HepG2 (cell line): ENCODE measurements around the gene ELAVL2. TPM values are rescaled to one million over a fixed set of nuclear protein-coding genes. Genes with fewer than 3 reads are reported as not detected.

Source experiments
- ATAC-seq: fragments of 200-7000 bp; cut with Tn5 transposase; 3 replicates; pipeline ENCODE4 v1.9.1; 2020; ENCODE audit warnings: mild to moderate bottlenecking, moderate library complexity
- BruUV-seq: library from RNA; stranded (reverse); fragments of 400-500 nt; replicated peaks from 2 replicates; lab custom pipeline; 2021; lab: Mats Ljungman, UMichigan
- CTCF ChIA-PET: fragments of 300-600 bp; formaldehyde crosslinking; extraction: SDS; loops from one replicate; lab custom pipeline; 2021; ENCODE audit warnings: low total read pairs, inconsistent platforms, low intra/inter-chr PET ratio; lab: Yijun Ruan, JAX
- POLR2A ChIA-PET: fragments of 350-600 bp; sonication (Branson Sonifier 250); formaldehyde crosslinking; loops from one replicate; lab custom pipeline; 2020; ENCODE audit warnings: antibody characterized with exemption, inconsistent platforms; lab: Yijun Ruan, JAX
- DNase-seq: peaks from one replicate; pipeline ENCODE4 v3.0.0-alpha.2; 2015; ENCODE audit warnings: low spot score
- FAIRE-seq: peaks from 3 replicates; lab custom pipeline; 2011; peaks lifted over from hg19 to GRCh38; lab: Jason Lieb, UNC
- H2AFZ ChIP-seq: one replicate; pipeline ENCODE4 v1.6.1; 2011; ENCODE audit warnings: low read length, inconsistent platforms
- H3K27ac ChIP-seq: fragments of 300-600 bp; 3 replicates; pipeline ENCODE4 v1.8.0; 2011; ENCODE audit warnings: mixed run types, mild to moderate bottlenecking, mixed read lengths, low read length, inconsistent platforms; ENCODE audit not compliant: insufficient read depth; ENCODE audit errors: extremely low read length
- H3K27me3 ChIP-seq, 2 experiments: fragments of 200-600 bp in 1 of 2; 2 replicates in 1 of 2; 3 replicates in 1 of 2; pipeline versions ENCODE4 v1.6.0 to v1.8.0; 2011; ENCODE audit warnings: low read length in 2 of 2, mild to moderate bottlenecking in 2 of 2, moderate library complexity in 2 of 2, inconsistent platforms in 1 of 2; ENCODE audit not compliant: insufficient read depth in 2 of 2, control insufficient read depth in 1 of 2
- H3K36me3 ChIP-seq, 2 experiments: fragments of 200-600 bp in 1 of 2; replicated peaks in 1 of 2; 2 replicates in 1 of 2; 3 replicates in 1 of 2; pipeline versions ENCODE4 v1.5.1 to v1.8.0; 2011; ENCODE audit warnings: low read length in 2 of 2, inconsistent platforms in 1 of 2; ENCODE audit not compliant: insufficient read depth in 2 of 2, control insufficient read depth in 1 of 2
- H3K4me1 ChIP-seq: 2 replicates; pipeline ENCODE4 v1.5.1; 2012; ENCODE audit warnings: low read length, inconsistent platforms; ENCODE audit not compliant: insufficient read depth
- H3K4me2 ChIP-seq: 2 replicates; pipeline ENCODE4 v1.6.0; 2011; ENCODE audit warnings: low read depth, low read length, inconsistent platforms
- H3K4me3 ChIP-seq, 3 experiments: fragments of 200-600 bp in 1 of 3; sonication (generic), shearing (Covaris generic) in 1 of 3; replicated peaks in 1 of 3; 2 replicates each; pipeline ENCODE4 v1.5.1; 2011 to 2016; ENCODE audit warnings: low read length in 3 of 3, inconsistent platforms in 2 of 3, low read depth in 2 of 3, mild to moderate bottlenecking in 2 of 3, control low read depth in 1 of 3, mixed read lengths in 1 of 3; ENCODE audit not compliant: insufficient read depth in 1 of 3
- H3K79me2 ChIP-seq: one replicate; pipeline ENCODE4 v1.6.1; 2011; ENCODE audit warnings: low read length, inconsistent platforms; ENCODE audit not compliant: insufficient read depth
- H3K9ac ChIP-seq: 2 replicates; pipeline ENCODE4 v1.6.0; 2011; ENCODE audit warnings: mild to moderate bottlenecking, low read depth, low read length, inconsistent platforms; ENCODE audit not compliant: insufficient read depth
- H3K9me3 ChIP-seq: 2 replicates; pipeline ENCODE4 v1.5.1; 2012; ENCODE audit warnings: mild to moderate bottlenecking, low read length
- H4K20me1 ChIP-seq: 2 replicates; pipeline ENCODE4 v1.6.0; 2011; ENCODE audit warnings: inconsistent platforms, mild to moderate bottlenecking, low read length, moderate library complexity; ENCODE audit not compliant: insufficient read depth
- ATF7-NPFF ChIP-seq: sonication (generic); formaldehyde crosslinking; IDR thresholded peaks from 2 replicates; pipeline ENCODE4 v1.8.1; 2023; ENCODE audit warnings: mild to moderate bottlenecking, low read depth, missing genetic modification reagents, moderate library complexity
- CBX5 ChIP-seq: sonication (generic); formaldehyde crosslinking; IDR thresholded peaks from 2 replicates; pipeline ENCODE4 v1.4.0; 2020; ENCODE audit warnings: missing genetic modification reagents, borderline replicate concordance
- HHEX ChIP-seq: IDR thresholded peaks from 2 replicates; pipeline ENCODE4 v1.6.1; 2016; ENCODE audit warnings: control low read depth
- HMG20A ChIP-seq: IDR thresholded peaks from 2 replicates; pipeline ENCODE4 v1.6.1; 2016; ENCODE audit warnings: borderline replicate concordance
- KDM6A ChIP-seq: IDR thresholded peaks from 2 replicates; pipeline ENCODE4 v1.6.1; 2016; ENCODE audit warnings: low read depth
- MIXL1 ChIP-seq: IDR thresholded peaks from 2 replicates; pipeline ENCODE4 v1.6.1; 2016
- RBFOX2 ChIP-seq: fragments of 200-400 bp; formaldehyde crosslinking; IDR thresholded peaks from 2 replicates; pipeline ENCODE4 v1.6.1; 2017; ENCODE audit warnings: low read depth, mild to moderate bottlenecking, low read length
- RFX1 ChIP-seq: fragments of 450-650 bp; IDR thresholded peaks from 2 replicates; pipeline ENCODE4 v1.6.1; 2017
- RORA ChIP-seq: sonication (generic); formaldehyde crosslinking; IDR thresholded peaks from 2 replicates; pipeline ENCODE4 v1.5.0; 2020; ENCODE audit warnings: mild to moderate bottlenecking, missing genetic modification reagents, moderate library complexity
- SCMH1 ChIP-seq: sonication (generic); formaldehyde crosslinking; IDR thresholded peaks from 2 replicates; pipeline ENCODE4 v1.9.0; 2021; ENCODE audit warnings: missing genetic modification reagents, mild to moderate bottlenecking, borderline replicate concordance
- TCF12 ChIP-seq, 2 experiments: fragments of 450-650 bp in 1 of 2; sonication (generic) in 1 of 2; formaldehyde crosslinking in 1 of 2; IDR thresholded peaks; 2 replicates each; pipeline versions ENCODE4 v1.6.1 to v1.8.0; 2017 to 2022; ENCODE audit warnings: antibody characterized with exemption in 1 of 2, mild to moderate bottlenecking in 1 of 2, missing genetic modification reagents in 1 of 2, moderate library complexity in 1 of 2
- XBP1 ChIP-seq: sonication (generic); formaldehyde crosslinking; IDR thresholded peaks from 2 replicates; pipeline ENCODE4 v1.5.0; 2020; ENCODE audit warnings: missing genetic modification reagents
- ZBTB1 ChIP-seq: sonication (generic); formaldehyde crosslinking; IDR thresholded peaks from 2 replicates; pipeline ENCODE4 v1.4.0; 2020; ENCODE audit warnings: missing genetic modification reagents, borderline replicate concordance
- ZNF260 ChIP-seq: sonication (generic); formaldehyde crosslinking; IDR thresholded peaks from 2 replicates; pipeline ENCODE4 v1.4.0; 2020; ENCODE audit warnings: missing genetic modification reagents, low read depth, mild to moderate bottlenecking, borderline replicate concordance
- ZNF441 ChIP-seq: sonication (generic); formaldehyde crosslinking; IDR thresholded peaks from 2 replicates; pipeline ENCODE4 v1.7.0; 2021; ENCODE audit warnings: missing genetic modification reagents, borderline replicate concordance
- ZNF670 ChIP-seq: sonication (generic); formaldehyde crosslinking; IDR thresholded peaks from 2 replicates; pipeline ENCODE4 v1.8.0; 2022; ENCODE audit warnings: mild to moderate bottlenecking, missing genetic modification reagents, borderline replicate concordance
- WGBS: methylation state at CpG from one replicate; pipeline ENCODE4 v1.1.6; 2017; ENCODE audit warnings: low lambda C conversion rate; 5-methylcytosine and 5-hydroxymethylcytosine counted together
- in situ Hi-C: cut with HindIII; loops from 2 replicates; pipeline ENCODE4 v1.10.0; 2017; ENCODE audit warnings: low pct_unique_long_range_greater_than_20kb; ENCODE audit not compliant: extremely low pct_ligation_motif_present
- intact Hi-C: fragments of 100-400 bp; cut with micrococcal nuclease; formaldehyde crosslinking; loops from one replicate; pipeline ENCODE4 v1.10.0; 2022; ENCODE audit not compliant: unreplicated experiment
- polyA plus RNA-seq, 8 experiments: library from polyadenylated mRNA; depleted of rRNA in 3 of 8; stranded (reverse) in 7 of 8; unstranded in 1 of 8; fragments of >200 nt; fragmentation: Illumina TruSeq in 4 of 8; extraction: Trizol in 4 of 8; gene quantifications; 2 replicates each; pipeline versions ENCODE4 v1.2.1 to v1.2.3, GENCODE V29; 2011 to 2016; ENCODE audit warnings: low read depth in 4 of 8, missing spikeins in 1 of 8, mixed read lengths in 1 of 8; ENCODE audit not compliant: insufficient read depth in 1 of 8
- total RNA-seq, 5 experiments: library from RNA; depleted of rRNA; stranded (reverse); fragments of >200 nt; fragmentation: Illumina TruSeq; extraction: Trizol; gene quantifications; 2 replicates each; pipeline ENCODE4 v1.2.3, GENCODE V29; 2016; ENCODE audit warnings: low read depth in 1 of 5
- TF ChIP-seq, protein P1 (sequence below): sonication (generic); formaldehyde crosslinking; IDR thresholded peaks from 2 replicates; pipeline ENCODE4 v1.4.0; 2020; ENCODE audit warnings: missing genetic modification reagents
- TF ChIP-seq, protein P2 (sequence below): sonication (generic); formaldehyde crosslinking; IDR thresholded peaks from 2 replicates; pipeline ENCODE4 v1.9.0; 2021; ENCODE audit warnings: missing genetic modification reagents, borderline replicate concordance

ELAVL2 gene
- total and polyA plus RNA-seq, 2 of the 13 experiments (the other 11 are each of a cell fraction or from before 2014, with no cell fraction given): not detected

DNA sequence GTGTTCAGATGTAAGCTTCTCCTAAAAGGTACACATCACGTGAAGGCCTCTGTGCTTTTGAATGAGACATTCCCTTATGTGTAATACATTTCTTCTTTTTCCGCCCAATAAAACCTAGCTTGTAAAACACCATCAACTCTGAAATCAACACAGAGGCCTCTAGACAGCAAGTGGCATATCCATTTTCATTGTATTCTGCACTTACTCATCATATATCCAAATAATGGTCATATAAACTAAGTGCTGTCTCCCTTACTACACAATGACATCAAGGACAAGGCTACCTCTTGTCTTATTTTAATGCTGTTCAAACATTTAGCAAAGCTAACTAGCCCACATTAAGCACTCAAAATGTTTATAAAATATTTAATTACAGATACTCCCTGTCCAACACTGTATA lies 108.5 kb downstream of the ELAVL2 start (continued):
- TF ChIP-seq, protein P1, sequence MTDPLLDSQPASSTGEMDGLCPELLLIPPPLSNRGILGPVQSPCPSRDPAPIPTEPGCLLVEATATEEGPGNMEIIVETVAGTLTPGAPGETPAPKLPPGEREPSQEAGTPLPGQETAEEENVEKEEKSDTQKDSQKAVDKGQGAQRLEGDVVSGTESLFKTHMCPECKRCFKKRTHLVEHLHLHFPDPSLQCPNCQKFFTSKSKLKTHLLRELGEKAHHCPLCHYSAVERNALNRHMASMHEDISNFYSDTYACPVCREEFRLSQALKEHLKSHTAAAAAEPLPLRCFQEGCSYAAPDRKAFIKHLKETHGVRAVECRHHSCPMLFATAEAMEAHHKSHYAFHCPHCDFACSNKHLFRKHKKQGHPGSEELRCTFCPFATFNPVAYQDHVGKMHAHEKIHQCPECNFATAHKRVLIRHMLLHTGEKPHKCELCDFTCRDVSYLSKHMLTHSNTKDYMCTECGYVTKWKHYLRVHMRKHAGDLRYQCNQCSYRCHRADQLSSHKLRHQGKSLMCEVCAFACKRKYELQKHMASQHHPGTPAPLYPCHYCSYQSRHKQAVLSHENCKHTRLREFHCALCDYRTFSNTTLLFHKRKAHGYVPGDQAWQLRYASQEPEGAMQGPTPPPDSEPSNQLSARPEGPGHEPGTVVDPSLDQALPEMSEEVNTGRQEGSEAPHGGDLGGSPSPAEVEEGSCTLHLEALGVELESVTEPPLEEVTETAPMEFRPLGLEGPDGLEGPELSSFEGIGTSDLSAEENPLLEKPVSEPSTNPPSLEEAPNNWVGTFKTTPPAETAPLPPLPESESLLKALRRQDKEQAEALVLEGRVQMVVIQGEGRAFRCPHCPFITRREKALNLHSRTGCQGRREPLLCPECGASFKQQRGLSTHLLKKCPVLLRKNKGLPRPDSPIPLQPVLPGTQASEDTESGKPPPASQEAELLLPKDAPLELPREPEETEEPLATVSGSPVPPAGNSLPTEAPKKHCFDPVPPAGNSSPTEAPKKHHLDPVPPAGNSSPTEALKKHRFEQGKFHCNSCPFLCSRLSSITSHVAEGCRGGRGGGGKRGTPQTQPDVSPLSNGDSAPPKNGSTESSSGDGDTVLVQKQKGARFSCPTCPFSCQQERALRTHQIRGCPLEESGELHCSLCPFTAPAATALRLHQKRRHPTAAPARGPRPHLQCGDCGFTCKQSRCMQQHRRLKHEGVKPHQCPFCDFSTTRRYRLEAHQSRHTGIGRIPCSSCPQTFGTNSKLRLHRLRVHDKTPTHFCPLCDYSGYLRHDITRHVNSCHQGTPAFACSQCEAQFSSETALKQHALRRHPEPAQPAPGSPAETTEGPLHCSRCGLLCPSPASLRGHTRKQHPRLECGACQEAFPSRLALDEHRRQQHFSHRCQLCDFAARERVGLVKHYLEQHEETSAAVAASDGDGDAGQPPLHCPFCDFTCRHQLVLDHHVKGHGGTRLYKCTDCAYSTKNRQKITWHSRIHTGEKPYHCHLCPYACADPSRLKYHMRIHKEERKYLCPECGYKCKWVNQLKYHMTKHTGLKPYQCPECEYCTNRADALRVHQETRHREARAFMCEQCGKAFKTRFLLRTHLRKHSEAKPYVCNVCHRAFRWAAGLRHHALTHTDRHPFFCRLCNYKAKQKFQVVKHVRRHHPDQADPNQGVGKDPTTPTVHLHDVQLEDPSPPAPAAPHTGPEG: no peak
- TF ChIP-seq ZBTB1 (CRISPR knock-in tag) (no peak), RBFOX2 (no peak), CBX5 (no peak), TCF12 (IDR thresholded peaks at IDR 0.05) (no peak), TCF12 (CRISPR knock-in tag; IDR thresholded peaks at IDR 0.05) (no peak), ZNF670 (no peak)
- TF ChIP-seq, all 625 proteins: peak for 0

- ChIA-PET CTCF (no interaction called here), POLR2A (no interaction called here)
- DNase-seq: no peak
- Histone ChIP-seq H3K4me1 (no peaks in the 10 kb centered on the region), H3K36me3 (no peaks in the 10 kb centered on the region), H3K9me3 (no peaks in the 10 kb centered on the region), H3K27ac (no peak overlapping the region), H3K27me3 (no peaks in the 10 kb centered on the region), H2AFZ (no peak overlapping the region), H3K4me3 (no peak overlapping the region), H3K9ac (no peak overlapping the region), H4K20me1 (no peaks in the 10 kb centered on the region), H3K4me2 (no peak overlapping the region), H3K79me2 (no peaks in the 10 kb centered on the region)
- in situ Hi-C loops (no loop called here), intact Hi-C loops (no loop called here)
- 0% methylated on average over 3 of the region's 3 CpGs for WGBS
- no peak for ATAC-seq
- no TSS peak for BruUV-seq
- no peak for FAIRE-seq
- TF ChIP-seq, protein P2, sequence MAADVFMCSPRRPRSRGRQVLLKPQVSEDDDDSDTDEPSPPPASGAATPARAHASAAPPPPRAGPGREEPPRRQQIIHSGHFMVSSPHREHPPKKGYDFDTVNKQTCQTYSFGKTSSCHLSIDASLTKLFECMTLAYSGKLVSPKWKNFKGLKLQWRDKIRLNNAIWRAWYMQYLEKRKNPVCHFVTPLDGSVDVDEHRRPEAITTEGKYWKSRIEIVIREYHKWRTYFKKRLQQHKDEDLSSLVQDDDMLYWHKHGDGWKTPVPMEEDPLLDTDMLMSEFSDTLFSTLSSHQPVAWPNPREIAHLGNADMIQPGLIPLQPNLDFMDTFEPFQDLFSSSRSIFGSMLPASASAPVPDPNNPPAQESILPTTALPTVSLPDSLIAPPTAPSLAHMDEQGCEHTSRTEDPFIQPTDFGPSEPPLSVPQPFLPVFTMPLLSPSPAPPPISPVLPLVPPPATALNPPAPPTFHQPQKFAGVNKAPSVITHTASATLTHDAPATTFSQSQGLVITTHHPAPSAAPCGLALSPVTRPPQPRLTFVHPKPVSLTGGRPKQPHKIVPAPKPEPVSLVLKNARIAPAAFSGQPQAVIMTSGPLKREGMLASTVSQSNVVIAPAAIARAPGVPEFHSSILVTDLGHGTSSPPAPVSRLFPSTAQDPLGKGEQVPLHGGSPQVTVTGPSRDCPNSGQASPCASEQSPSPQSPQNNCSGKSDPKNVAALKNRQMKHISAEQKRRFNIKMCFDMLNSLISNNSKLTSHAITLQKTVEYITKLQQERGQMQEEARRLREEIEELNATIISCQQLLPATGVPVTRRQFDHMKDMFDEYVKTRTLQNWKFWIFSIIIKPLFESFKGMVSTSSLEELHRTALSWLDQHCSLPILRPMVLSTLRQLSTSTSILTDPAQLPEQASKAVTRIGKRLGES: no peak
- TF ChIP-seq ZNF260 (CRISPR knock-in tag) (no peak), ATF7-NPFF (CRISPR knock-in tag) (no peak), RFX1 (no peak), ZNF441 (CRISPR knock-in tag) (no peak), KDM6A (CRISPR knock-in tag) (no peak), MIXL1 (no peak), HHEX (CRISPR knock-in tag) (no peak), SCMH1 (CRISPR knock-in tag) (no peak), HMG20A (CRISPR knock-in tag) (no peak), XBP1 (CRISPR knock-in tag) (no peak), RORA (no peak)
Measured at GRCh38 chr9:23707249-23707648, 118.8 kb downstream of the ELAVL2 start.
